PFSK-1 (cell line): ENCODE measurements around the gene RUFY1. TPM values are rescaled to one million over a fixed set of nuclear protein-coding genes. Genes with fewer than 3 reads are reported as not detected.
A peak's percentile ranks its signal among the peaks of the same experiment; 100 is the strongest.

ENCODE experiments used
- FOXP2 ChIP-seq: optimal IDR thresholded peaks from 2 replicates; pipeline ENCODE3; 2011; ENCODE audit warnings: borderline replicate concordance, control low read depth, inconsistent platforms; ENCODE audit not compliant: insufficient read depth; ENCODE audit errors: extremely low read length, extremely low read depth
- POLR2AphosphoS5 ChIP-seq: IDR thresholded peaks from 2 replicates; pipeline ENCODE4 v1.6.1; 2012; ENCODE audit warnings: low read depth, mild to moderate bottlenecking, control low read depth, low read length, moderate library complexity
- SIN3A ChIP-seq: IDR thresholded peaks from 2 replicates; pipeline ENCODE4 v1.6.1; 2012; ENCODE audit warnings: mild to moderate bottlenecking, low read length, moderate library complexity, borderline replicate concordance; ENCODE audit not compliant: insufficient read depth
- TAF1 ChIP-seq: IDR thresholded peaks from 2 replicates; pipeline ENCODE4 v1.6.1; 2012; ENCODE audit warnings: low read length, control low read depth, borderline replicate concordance; ENCODE audit not compliant: insufficient read depth
- polyA plus RNA-seq: library from polyadenylated mRNA; unstranded; fragments of >200 nt; gene quantifications from one replicate; pipeline ENCODE4 v1.2.1, GENCODE V29; 2012; ENCODE audit warnings: low read depth, missing spikeins; ENCODE audit not compliant: insufficient read length
- TF ChIP-seq, protein P1 (sequence below), 2 experiments: IDR thresholded peaks; 2 replicates each; pipeline versions ENCODE4 v1.6.1 to v1.8.0; 2011 to 2012; ENCODE audit warnings: low read depth in 2 of 2, low read length in 2 of 2, control low read depth in 1 of 2, inconsistent platforms in 1 of 2, mild to moderate bottlenecking in 1 of 2, moderate library complexity in 1 of 2; ENCODE audit not compliant: insufficient read depth in 1 of 2

The RUFY1 gene, protein sequence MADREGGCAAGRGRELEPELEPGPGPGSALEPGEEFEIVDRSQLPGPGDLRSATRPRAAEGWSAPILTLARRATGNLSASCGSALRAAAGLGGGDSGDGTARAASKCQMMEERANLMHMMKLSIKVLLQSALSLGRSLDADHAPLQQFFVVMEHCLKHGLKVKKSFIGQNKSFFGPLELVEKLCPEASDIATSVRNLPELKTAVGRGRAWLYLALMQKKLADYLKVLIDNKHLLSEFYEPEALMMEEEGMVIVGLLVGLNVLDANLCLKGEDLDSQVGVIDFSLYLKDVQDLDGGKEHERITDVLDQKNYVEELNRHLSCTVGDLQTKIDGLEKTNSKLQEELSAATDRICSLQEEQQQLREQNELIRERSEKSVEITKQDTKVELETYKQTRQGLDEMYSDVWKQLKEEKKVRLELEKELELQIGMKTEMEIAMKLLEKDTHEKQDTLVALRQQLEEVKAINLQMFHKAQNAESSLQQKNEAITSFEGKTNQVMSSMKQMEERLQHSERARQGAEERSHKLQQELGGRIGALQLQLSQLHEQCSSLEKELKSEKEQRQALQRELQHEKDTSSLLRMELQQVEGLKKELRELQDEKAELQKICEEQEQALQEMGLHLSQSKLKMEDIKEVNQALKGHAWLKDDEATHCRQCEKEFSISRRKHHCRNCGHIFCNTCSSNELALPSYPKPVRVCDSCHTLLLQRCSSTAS
- polyA plus RNA-seq: 51.1 TPM

DNA sequence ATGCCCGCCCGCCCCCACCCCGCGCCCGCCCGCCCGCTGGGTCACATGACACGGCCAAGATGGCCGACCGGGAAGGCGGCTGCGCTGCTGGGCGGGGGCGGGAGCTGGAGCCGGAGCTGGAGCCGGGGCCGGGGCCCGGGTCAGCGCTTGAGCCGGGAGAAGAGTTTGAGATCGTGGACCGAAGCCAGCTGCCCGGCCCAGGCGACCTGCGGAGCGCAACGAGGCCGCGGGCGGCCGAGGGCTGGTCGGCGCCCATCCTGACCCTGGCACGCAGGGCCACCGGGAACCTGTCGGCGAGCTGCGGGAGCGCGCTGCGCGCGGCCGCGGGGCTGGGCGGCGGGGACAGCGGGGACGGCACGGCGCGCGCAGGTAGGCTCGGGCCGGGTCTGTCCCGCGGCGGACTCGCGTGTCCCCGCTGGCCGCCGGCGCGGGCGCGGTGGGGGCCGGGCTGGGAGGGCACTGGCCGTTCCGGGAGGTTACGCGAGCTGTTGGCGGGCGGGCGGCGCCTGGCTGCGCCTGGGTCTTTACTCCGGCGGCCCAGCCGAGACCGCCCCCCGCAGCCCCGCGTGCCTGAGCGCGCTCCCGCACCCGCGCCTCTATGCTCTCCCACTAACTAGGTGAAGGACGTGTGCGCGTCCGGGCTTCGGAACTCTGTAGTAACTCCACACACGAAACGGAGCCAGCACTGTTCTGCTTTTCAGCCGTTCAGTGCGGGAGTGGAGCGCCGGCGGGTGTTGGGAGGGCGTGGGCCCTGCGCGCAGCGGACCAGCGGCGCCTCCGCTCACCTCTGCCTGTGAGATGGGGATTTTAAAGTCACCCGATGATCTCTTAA lies at the start of gene RUFY1:
TSS of gene RUFY1 (plus strand) at position 44 of the 832 bp plus-strand sequence. CDS start at position 60, 16 bp downstream.
- peak; percentile 24 for TF ChIP-seq FOXP2
- TF ChIP-seq POLR2AphosphoS5: peak; percentile 91
- TF ChIP-seq, protein P1, sequence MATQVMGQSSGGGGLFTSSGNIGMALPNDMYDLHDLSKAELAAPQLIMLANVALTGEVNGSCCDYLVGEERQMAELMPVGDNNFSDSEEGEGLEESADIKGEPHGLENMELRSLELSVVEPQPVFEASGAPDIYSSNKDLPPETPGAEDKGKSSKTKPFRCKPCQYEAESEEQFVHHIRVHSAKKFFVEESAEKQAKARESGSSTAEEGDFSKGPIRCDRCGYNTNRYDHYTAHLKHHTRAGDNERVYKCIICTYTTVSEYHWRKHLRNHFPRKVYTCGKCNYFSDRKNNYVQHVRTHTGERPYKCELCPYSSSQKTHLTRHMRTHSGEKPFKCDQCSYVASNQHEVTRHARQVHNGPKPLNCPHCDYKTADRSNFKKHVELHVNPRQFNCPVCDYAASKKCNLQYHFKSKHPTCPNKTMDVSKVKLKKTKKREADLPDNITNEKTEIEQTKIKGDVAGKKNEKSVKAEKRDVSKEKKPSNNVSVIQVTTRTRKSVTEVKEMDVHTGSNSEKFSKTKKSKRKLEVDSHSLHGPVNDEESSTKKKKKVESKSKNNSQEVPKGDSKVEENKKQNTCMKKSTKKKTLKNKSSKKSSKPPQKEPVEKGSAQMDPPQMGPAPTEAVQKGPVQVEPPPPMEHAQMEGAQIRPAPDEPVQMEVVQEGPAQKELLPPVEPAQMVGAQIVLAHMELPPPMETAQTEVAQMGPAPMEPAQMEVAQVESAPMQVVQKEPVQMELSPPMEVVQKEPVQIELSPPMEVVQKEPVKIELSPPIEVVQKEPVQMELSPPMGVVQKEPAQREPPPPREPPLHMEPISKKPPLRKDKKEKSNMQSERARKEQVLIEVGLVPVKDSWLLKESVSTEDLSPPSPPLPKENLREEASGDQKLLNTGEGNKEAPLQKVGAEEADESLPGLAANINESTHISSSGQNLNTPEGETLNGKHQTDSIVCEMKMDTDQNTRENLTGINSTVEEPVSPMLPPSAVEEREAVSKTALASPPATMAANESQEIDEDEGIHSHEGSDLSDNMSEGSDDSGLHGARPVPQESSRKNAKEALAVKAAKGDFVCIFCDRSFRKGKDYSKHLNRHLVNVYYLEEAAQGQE (IDR thresholded peaks at IDR 0.05; ENCODE audit: insufficient read depth in 1 of 2, low read depth in 2 of 2, low read length in 2 of 2): peak in 1 of 2 experiments; percentile 46; a peak in 2 of 4 replicates
- TF ChIP-seq TAF1: no peak; the same call in 1 of the 2 replicates
- 0 out of 2 replicates have a peak, but pooled peaks have one; percentile 34 for TF ChIP-seq SIN3A

DNA sequence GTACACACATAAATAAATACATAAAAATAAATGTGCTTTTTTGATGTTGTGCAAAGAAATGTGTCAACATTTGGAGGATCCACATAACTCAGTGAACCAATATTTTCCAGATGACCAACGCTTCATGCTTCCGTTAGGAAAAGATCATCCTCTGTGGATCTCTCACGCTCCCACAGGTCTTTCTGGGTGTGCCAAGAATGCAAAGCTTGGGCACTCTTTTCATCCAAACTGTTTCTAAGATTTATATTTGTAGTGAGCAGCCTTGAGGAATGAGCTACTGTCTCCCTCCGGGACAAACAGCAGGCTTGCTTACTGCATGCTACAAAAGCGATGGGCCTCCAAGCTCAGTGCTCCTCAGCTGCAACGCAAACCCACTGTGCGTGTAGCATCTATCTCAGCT lies 46.2 kb upstream of the RUFY1 start:
- no peak for TF ChIP-seq TAF1
- no peak for TF ChIP-seq FOXP2
- TF ChIP-seq, protein P1 (IDR thresholded peaks at IDR 0.05; ENCODE audit: insufficient read depth in 1 of 2, low read depth in 2 of 2, low read length in 2 of 2): no peak
- TF ChIP-seq POLR2AphosphoS5: no peak
- no peak for TF ChIP-seq SIN3A

DNA sequence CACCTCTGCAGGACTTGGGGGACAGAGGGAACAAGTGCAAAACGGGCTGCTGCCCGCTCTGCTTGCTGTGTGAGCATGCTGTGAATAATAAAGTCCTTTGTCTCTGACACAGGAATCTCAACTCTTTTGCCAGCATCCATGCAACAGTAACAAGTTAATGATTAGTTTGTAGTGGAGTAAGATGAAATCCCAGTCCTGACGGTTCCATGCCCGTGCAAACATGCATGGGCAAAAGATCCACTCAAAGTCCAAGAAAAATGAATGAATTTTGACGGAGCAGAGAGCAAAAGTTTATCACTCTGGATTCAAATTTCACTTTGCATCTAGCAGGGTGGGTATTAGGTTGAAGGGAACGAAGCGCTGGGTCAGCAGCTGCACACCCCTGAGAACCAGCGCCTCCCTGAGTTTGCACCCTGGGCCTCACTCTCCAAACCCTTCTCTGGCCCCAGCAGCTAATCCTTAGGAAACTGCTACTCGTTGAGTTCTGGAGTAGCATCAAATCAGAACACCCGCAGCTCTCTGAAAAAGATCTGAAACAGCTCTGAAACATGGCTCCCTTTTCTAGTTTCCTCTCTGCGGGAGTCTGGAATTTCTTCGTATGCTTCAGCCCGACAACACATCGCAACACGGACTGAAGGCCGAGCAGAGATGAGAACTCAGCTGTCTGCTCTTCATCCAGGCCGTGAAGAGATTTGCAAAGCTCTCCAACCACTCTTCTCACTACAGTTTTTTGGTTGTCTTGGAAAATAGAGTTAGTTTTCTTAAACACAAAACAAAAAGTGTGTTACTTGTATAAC lies 45.6 kb upstream of the RUFY1 start:
- TF ChIP-seq TAF1: no peak
- no peak for TF ChIP-seq SIN3A
- TF ChIP-seq, protein P1 (IDR thresholded peaks at IDR 0.05; ENCODE audit: insufficient read depth in 1 of 2, low read depth in 2 of 2, low read length in 2 of 2): no peak
- no peak for TF ChIP-seq FOXP2
- TF ChIP-seq POLR2AphosphoS5: no peak

DNA sequence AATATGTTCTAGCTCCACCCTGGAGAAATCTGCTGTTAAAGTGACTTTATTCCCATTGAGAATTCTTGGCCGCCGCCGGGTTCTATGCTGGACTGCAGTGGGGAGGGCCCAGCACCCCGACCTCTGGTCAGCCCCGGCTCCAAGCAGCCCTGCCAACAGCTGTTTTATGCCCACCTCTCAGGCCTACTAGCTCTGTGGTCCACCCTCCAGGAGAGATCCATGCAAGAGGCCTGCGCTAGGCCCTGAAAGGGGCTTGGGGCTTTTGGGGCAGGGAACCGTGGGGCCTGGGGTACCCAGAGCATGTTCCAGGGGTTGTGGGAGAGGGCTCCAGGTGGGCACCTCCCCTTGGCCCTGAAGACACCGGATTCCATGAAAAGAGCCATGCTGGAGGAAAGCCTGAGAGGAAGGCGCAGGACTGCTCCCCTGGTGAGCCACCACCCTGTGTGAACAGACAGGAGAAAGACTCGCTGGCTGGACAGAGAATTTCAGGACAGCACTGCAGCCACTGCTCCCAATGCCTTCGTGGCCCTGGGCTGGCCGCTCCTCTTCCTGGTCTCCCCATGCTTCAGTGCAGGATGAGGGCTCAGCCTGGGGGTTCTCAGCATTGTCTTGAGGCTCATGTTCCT lies 44.6 kb upstream of the RUFY1 start:
- TF ChIP-seq TAF1: no peak
- TF ChIP-seq, protein P1 (IDR thresholded peaks at IDR 0.05; ENCODE audit: insufficient read depth in 1 of 2, low read depth in 2 of 2, low read length in 2 of 2): no peak
- TF ChIP-seq FOXP2: no peak
- no peak for TF ChIP-seq POLR2AphosphoS5
- TF ChIP-seq SIN3A: no peak
